Lung (tissue), 12 donors: ENCODE results near the gene ITGA8. TPM values are rescaled to one million over a fixed set of nuclear protein-coding genes. Genes with fewer than 3 reads are reported as not detected.
A peak's percentile ranks its signal among the peaks of the same experiment; 100 is the strongest.

Source experiments
- ATAC-seq: fragments of 200-7000 bp; cut with Tn5 transposase; one replicate; pipeline ENCODE4 v1.9.1; 2020; ENCODE audit warnings: moderate number of reproducible peaks; ENCODE audit not compliant: insufficient read depth, low FRiP score
- DNase-seq, 3 donors: peaks; one replicate each; pipeline ENCODE4 v3.0.0-alpha.2; 2013 to 2017
- H3K27ac ChIP-seq, 2 donors: one replicate each; pipeline ENCODE4 v1.5.1; 2013; ENCODE audit warnings: mild to moderate bottlenecking in 2 of 2, moderate library complexity in 2 of 2, control low read depth in 1 of 2, inconsistent platforms in 1 of 2, low read depth in 1 of 2, low read length in 1 of 2
- H3K27me3 ChIP-seq, 3 donors: one replicate each; pipeline ENCODE4 v1.5.1; 2013; ENCODE audit warnings: low read length in 2 of 3; ENCODE audit not compliant: control insufficient read depth in 3 of 3, insufficient read depth in 3 of 3
- H3K36me3 ChIP-seq, 4 donors: one replicate each; pipeline ENCODE4 v1.5.1; 2013; ENCODE audit warnings: low read length in 4 of 4, mild to moderate bottlenecking in 1 of 4, moderate library complexity in 1 of 4; ENCODE audit not compliant: control insufficient read depth in 4 of 4, insufficient read depth in 4 of 4
- H3K4me1 ChIP-seq, 5 donors: one replicate each; pipeline ENCODE4 v1.5.1; 2013; ENCODE audit warnings: low read length in 5 of 5, mild to moderate bottlenecking in 2 of 5, moderate library complexity in 1 of 5; ENCODE audit not compliant: control insufficient read depth in 5 of 5, insufficient read depth in 5 of 5
- H3K4me3 ChIP-seq: one replicate; pipeline ENCODE4 v1.5.1; 2013; ENCODE audit warnings: mild to moderate bottlenecking, control low read depth, moderate library complexity
- H3K9ac ChIP-seq, 2 donors: one replicate each; pipeline ENCODE4 v1.5.1; 2013; ENCODE audit warnings: low read length in 2 of 2, control low read depth in 1 of 2; ENCODE audit not compliant: insufficient read depth in 1 of 2
- H3K9me3 ChIP-seq, 4 donors: one replicate each; pipeline ENCODE4 v1.5.1; 2013; ENCODE audit warnings: low read length in 3 of 4, mild to moderate bottlenecking in 1 of 4, moderate library complexity in 1 of 4; ENCODE audit not compliant: control insufficient read depth in 4 of 4, insufficient read depth in 3 of 4
- WGBS, 2 donors: extraction: QIAGEN DNeasy Blood & Tissue Kit; methylation state at CpG; one replicate each; pipeline ENCODE4 v1.1.7; 2013; 5-methylcytosine and 5-hydroxymethylcytosine counted together
- polyA plus RNA-seq, 2 donors: library from polyadenylated mRNA; stranded (reverse); fragments of 200-250 nt; gene quantifications; one replicate each; pipeline ENCODE4 v1.2.1, GENCODE V29; 2013
- total RNA-seq, 2 donors: library from RNA; depleted of rRNA in 1 of 2; stranded (reverse); fragments of >200 nt in 1 of 2; gene quantifications; one replicate each; pipeline ENCODE4 v1.2.1, GENCODE V29; 2014 to 2021
- TF ChIP-seq, protein P1 (sequence below): IDR thresholded peaks from 2 replicates; pipeline ENCODE4 v1.5.1; 2012; ENCODE audit warnings: mild to moderate bottlenecking; ENCODE audit errors: control extremely low read depth, extremely low read depth
- donor health status: control.
- donor health status: control.
- donor health status: Bipolar disorder and iron deficiency.
- donor health status: healthy.
- donor health status: DM: yes; HTN: yes; CAD: no.

ITGA8 gene
- total and polyA plus RNA-seq, 4 donors, result 3.9 to 124 (median 13.6) TPM

DNA sequence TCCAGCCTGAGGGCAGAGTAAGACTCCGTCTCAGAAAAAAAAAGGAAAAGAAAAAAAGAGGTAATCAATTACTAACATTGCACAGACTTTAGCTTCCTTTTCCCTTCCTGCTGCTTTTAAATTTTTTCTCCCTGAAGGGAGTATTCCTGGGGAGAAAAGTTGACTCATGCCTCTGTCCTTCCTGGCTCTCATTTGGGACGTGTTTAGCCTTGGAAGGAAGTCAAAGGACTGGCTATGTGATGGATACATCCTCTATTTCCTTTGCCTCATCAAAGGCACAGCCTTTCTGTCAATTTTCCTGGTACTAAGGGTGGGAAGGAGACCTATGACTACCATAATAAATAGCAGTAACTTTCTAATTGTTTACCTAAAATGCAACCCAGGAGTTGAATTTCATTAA lies 77.6 kb downstream of the ITGA8 start:
- peaks cover 0 to 32% (median 15%) of the 10 kb centered on the region in 4 donors for H3K36me3 ChIP-seq
- ATAC-seq (no peak), DNase-seq (peak in 1 of 3 donors; percentile 49)
- no peak overlapping the region for H3K9ac ChIP-seq
- WGBS, 2 donors, result 40 to 45% methylated on average over 2 of the region's 2 CpGs
- no peaks in the 10 kb centered on the region for H3K4me1 ChIP-seq
- no peak overlapping the region for H3K4me3 ChIP-seq
- no peaks in the 10 kb centered on the region for H3K9me3 ChIP-seq
- TF ChIP-seq, protein P1, sequence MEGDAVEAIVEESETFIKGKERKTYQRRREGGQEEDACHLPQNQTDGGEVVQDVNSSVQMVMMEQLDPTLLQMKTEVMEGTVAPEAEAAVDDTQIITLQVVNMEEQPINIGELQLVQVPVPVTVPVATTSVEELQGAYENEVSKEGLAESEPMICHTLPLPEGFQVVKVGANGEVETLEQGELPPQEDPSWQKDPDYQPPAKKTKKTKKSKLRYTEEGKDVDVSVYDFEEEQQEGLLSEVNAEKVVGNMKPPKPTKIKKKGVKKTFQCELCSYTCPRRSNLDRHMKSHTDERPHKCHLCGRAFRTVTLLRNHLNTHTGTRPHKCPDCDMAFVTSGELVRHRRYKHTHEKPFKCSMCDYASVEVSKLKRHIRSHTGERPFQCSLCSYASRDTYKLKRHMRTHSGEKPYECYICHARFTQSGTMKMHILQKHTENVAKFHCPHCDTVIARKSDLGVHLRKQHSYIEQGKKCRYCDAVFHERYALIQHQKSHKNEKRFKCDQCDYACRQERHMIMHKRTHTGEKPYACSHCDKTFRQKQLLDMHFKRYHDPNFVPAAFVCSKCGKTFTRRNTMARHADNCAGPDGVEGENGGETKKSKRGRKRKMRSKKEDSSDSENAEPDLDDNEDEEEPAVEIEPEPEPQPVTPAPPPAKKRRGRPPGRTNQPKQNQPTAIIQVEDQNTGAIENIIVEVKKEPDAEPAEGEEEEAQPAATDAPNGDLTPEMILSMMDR, result no peak
- H3K27ac ChIP-seq, result no peak overlapping the region
- H3K27me3 ChIP-seq, result no peaks in the 10 kb centered on the region

DNA sequence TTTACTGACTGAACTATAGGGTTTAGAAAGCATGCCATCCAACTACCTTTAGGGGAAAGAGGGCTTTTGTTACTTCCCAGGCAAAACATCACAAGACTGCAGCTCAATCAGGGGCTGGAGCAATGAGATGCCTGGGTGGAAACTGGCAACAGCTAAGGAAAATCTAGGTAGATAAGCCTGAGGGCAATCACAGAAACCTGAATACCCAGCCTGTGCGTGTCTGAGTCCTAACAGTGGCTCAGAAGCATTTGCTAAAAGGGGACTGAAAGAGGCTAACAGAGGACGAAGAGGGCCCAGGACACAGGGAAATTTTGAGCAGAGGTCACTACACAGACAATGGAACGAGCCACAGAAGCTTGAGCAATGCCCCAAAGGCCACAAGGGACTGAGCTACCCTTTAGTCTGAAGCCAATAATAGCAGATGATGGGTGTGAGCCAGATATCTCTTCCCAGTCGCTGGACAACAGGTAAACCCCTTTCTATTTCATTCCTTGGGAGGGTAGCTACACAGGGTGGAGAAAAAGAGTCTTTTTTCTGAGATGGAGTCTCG lies 79.1 kb downstream of the ITGA8 start:
- WGBS, 2 donors, result 83 to 92% methylated on average over 5 of the region's 5 CpGs

DNA sequence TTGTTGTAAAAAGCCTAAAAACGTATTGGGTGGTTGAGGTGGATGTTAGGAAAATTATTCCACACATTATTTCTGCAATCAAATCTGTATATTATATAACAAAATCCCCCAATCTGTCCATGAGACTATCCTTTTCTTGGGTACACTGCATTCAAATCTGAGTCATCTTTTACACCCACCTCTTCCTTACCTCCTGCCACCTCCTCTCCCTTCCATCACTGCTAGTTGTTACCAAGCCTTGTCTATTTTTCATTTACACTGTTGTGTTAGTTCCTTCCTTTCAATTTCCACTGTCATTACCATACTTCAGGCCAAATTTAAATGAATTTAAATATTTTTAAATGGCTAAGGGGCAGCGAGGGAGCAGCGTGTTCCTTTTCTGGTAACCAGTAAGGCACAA lies 83.3 kb downstream of the ITGA8 start:
- WGBS, 2 donors, result 88 to 95% methylated on average over 3 of the region's 3 CpGs
- no peak overlapping the region for H3K27ac ChIP-seq
- H3K36me3 ChIP-seq, result peaks cover 0 to 19% (median 5%) of the 10 kb centered on the region in 4 donors
- no peaks in the 10 kb centered on the region for H3K9me3 ChIP-seq
- peaks cover 0 to 22% (median 0%) of the 10 kb centered on the region in 5 donors for H3K4me1 ChIP-seq
- no peak for DNase-seq
- H3K9ac ChIP-seq, result no peak overlapping the region
- no peak for ATAC-seq
- no peak overlapping the region for H3K4me3 ChIP-seq
- H3K27me3 ChIP-seq, result no peaks in the 10 kb centered on the region
- TF ChIP-seq, protein P1, result no peak

More for the DNA sequence above, 79.1 kb downstream of the ITGA8 start:
- H3K4me1 ChIP-seq, result peaks cover 0 to 11% (median 0%) of the 10 kb centered on the region in 5 donors
- H3K36me3 ChIP-seq, result peaks cover 0 to 32% (median 13%) of the 10 kb centered on the region in 4 donors
- peak overlapping the region in 1 of 2 donors; percentile 21 for H3K27ac ChIP-seq
- DNase-seq, result no peak
- no peaks in the 10 kb centered on the region for H3K9me3 ChIP-seq
- TF ChIP-seq, protein P1, result no peak
- ATAC-seq, result no peak
- H3K4me3 ChIP-seq, result no peak overlapping the region
- no peaks in the 10 kb centered on the region for H3K27me3 ChIP-seq
- no peak overlapping the region for H3K9ac ChIP-seq
